ENCODE data around the gene GUCY1A2.

GUCY1A2 gene

GRCh38 chr11:106998116-106998915 is 20.0 kb downstream of the GUCY1A2 start:
- no peak for DNase-seq

GRCh38 chr11:106997227-106997626 is 21.0 kb downstream of the GUCY1A2 start:
- DNase-seq, result no peak

GRCh38 chr11:106996691-106997090 is 21.6 kb downstream of the GUCY1A2 start:
- DNase-seq, result no peak

DNA sequence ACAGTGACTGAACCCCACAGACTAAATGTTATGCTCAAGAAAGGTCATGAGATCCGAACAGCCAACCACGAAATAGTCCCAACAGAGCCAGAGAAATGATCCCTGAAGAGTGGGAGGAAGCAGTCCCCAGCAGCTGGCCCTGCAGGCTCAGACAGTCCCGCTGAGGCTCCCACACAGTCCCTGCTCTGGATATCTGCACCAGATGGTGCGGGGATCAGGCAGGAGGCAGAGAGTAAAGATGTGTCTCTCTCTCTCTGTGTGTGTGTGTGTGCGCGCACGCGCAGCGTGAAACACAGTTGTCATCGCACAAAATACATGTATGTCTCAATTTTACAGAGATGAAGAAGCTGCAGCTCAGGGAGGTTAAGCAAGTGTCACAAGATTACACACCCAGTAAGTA is 27.9 kb downstream of the GUCY1A2 start:
- no peak for DNase-seq

DNA sequence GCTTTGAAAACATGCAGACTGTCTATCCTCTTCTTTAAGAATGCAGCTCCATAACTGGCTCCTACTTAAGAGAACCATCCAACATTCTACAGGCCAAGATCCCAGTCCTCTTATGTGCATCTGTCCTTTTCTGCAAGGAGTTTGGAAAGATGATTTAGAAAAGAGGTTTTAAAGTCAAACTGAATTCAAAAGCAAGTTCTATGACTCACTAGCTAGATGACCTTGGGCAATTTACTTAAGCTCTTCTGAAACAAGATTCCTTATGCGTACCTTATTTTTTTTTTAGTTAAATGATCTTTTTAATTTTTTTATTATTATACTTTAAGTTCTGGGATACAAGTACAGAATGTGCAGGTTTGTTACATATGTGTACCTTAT is 29.2 kb downstream of the GUCY1A2 start:
- DNase-seq, result peak; percentile 1

DNA sequence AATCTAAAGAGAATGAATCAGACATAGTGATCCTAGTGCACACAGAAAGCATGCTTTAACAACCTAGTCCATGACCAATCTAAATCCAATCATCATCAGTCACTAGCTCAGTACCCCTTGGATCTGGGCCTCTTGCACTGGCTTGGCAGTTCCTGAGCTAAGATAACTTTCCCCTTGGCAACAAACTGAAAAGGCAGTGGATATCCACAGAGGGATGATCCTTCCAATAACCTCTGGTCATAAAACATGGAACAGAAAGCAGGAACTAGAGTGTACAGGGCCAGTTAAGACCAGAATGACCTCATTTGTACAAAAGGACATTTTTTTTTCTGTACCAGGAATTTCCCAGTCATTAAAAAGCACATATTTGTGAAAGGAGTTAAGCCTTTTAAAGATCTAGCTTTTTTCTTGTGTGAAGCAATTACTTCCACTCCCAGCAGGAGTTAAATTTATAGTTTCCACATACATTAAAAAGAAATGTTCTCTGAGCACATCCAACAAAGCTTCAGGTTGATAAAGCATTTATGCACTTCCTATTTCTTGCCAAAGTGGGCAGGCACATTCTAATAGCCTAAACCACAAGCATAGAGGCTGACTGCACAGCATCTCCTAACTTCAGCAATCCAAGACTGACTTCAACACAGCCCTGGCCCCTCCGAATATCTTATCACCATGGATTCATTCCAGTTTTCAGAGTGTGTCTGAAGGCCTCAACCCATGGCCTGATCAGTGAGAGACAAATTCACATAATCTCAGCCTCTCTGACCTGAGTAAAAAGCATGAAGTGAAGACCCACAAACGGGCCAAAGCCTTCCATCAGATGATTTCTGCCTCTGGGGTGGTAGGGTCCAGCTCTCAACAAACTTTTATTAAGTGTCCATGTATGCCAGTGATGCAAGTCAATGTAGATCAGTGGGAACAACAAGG is 29.9 kb downstream of the GUCY1A2 start:
- DNase-seq, result peak; percentile 47

GRCh38 chr11:106986673-106987072 is 31.6 kb downstream of the GUCY1A2 start:
- no peak for DNase-seq

DNA sequence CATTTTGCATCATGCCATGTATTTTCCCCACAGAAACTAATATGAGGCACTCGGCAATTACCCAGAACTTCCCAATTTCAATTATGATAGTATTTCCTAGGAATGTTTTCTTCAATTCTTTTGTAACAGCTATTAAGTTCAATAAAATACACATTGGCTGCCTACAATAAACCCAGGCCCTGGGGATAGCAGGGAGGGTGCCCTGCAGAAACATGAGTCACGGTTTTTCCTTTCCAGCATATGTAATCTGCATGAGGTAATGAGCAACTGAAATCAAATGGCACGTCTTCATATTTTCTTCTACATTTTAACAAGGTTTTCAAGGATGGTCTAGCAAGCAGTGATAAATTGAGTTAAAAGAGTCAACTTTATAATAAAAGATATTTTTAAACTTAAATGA is 32.0 kb downstream of the GUCY1A2 start:
- DNase-seq, result no peak

DNA sequence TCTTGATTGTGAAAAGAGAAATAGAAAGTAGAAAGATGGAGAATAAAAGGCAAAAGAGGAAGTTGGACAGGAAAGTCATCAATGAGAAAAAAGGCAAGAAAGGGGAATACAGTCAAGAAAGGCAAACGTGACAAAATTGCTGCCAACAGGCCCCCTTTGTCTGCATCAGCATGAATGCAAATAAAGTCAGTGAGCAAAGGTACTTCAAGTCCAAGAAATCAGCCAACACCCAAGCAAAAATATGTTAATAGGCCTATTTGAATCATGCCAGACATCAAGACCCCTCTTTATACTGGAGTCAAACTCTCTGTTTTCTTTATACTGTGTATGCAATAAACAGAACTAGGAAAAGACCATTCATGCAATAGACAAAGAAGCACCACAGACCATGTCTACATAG is 34.3 kb downstream of the GUCY1A2 start:
- no peak for DNase-seq

DNA sequence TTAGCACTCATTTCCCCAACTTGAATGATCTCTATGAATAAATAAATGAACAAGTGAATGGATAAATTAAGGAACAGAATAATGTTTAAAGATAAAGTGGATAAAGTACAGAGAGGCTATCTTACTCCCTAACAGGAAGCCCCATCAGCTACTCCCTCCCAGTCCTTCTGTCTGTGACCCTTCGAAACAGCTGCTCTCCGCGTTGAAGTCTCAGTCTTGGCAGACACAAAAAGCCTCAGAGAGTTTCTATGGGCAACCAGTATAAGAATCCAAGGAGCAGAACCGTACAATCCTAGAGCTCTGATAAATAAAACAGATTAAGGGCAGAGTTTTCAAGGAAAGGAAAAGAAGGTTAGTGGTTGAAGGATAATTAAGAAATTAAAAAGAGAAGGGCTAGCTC is 35.0 kb downstream of the GUCY1A2 start:
- DNase-seq, result no peak

DNA sequence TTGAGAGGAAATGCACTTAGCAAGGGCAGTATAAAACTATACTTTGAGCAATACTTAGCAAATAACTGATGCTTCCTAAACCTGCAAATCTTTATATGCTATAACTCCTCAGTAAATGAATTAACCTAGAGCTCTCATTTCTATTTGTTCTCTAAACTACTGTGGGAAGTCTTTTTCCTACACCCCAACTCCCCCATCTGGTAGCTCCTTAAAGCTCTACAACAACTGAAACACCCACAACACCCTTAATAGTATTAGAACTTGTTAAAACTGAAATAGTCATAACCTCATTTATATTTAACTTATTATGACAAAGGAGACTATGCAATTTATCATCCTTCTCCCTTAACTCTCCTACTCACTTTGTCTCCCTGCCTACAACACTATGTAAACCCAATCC is 43.4 kb downstream of the GUCY1A2 start:
- no peak for DNase-seq

GRCh38 chr11:106971864-106972263 is 46.4 kb downstream of the GUCY1A2 start:
- DNase-seq, result no peak

- DNase-seq, result no peak
These were observed 48.5 kb downstream of the GUCY1A2 start for GRCh38 chr11:106969644-106970355.

DNA sequence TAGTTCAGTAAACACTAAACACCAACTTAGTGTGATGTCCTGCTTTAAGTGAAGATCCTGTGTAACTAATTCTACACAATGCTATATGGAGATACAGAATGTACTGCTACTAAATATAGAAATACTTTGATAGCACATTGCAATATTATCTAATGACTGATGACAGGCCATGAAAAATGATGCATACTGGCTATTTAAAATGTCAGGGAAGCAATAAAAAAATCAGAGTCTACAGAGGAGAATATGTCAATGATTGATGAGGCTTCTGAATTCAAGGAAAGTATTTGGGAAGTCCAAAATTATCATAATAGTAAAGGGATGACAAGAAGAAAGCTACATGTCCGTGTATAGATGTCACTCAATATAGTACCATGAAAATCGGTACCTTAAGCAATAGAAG is 55.3 kb downstream of the GUCY1A2 start:
- no peak for DNase-seq

DNA sequence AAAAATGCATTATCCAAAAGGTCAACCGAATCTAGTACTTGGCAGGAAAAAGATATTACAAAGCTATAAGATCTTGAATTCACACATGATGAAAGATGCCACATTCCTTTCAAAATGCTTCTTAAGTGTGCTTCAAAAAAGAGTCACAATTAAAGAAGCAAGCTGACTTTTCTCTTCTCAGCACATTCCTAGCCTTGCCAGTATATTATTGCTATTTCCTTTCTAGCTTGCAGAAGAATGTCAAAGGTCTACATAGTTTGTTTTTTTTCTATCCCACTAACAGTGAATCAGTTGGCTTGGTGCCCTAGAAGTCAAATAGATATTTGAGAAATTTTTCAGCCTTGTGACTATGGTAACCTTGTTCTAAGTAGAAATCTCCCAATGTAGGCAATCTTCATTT is 56.8 kb downstream of the GUCY1A2 start:
- no peak for DNase-seq

DNA sequence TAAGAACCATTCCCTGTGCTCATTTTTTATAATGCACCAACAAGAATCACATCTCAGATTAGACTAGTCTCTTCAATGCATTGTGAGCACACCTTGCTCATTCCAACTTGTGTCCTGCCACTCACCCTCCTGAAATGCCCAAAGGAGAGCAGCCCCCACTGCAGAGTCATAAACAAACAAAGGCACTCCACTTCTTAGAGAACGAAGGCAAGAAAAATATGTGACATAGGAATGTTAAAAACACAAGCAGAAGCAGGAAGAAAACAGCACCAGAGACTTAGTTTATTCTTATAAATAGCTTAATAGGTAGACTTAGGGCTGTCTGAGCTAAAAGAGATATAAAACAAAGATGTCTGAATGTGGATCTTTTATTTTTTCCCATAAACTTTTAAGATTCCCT is 57.2 kb downstream of the GUCY1A2 start:
- DNase-seq, result no peak

DNA sequence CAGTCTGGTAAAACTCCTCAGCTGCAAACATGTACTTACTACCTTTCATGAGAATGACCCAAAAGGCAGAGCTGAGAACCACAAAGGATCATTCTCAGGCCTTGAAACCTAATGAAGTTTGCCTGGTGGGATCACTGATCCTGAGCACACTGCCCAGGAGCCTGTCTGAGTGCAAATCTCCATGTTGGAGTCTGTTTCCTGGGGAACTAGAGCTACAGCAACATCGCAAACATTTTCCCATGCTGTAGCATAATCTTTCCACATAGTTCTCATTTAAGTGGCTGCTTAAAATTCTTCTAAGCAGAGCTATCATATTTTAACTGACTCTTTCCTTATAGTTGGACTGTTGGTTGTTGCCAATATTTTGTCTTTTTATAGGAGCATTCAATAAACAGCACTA is 58.5 kb downstream of the GUCY1A2 start:
- no peak for DNase-seq

DNA sequence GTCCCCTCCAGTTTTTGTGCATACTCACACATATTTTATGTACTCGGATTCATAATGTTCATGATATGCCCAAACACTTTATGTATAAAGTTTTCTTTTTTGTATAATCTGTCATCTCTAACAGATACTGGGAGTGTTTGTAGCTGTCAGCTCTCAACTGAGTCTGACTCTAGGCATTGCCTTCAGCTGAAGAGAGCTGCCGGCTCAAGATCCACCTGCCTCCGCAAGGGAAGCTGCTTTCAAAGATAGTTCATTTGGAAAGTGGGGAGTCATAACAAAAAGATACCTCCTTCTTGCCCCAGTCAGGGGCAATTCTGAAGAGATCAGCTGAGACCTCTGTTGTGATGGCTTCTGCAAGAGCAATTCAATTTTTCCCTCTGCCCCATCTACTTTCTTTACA is 58.9 kb downstream of the GUCY1A2 start:
- DNase-seq, result no peak

- no peak for DNase-seq
These were observed 59.6 kb downstream of the GUCY1A2 start for GRCh38 chr11:106958517-106959248.

GRCh38 chr11:106957030-106957482 is 61.2 kb downstream of the GUCY1A2 start:
- DNase-seq, result no peak

GRCh38 chr11:106950067-106950491 is 68.2 kb downstream of the GUCY1A2 start:
- no peak for DNase-seq

DNA sequence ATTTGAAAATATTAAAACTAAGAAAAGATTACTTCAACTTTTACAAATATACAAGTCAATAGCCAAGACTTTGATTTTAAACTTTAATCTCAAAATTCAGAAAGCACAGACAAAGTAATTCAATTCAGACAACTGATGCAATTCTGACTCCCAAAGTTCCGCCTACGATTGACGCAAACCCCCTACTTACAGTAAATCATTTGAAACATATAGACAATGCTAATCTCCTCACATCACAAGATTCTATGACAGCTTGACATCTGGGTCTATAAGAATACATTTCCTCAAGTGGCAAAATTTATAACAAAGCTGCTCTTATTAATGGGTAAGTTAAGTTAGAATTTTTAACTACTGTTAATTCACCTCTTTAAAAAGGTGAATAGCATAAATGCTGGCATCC is 75.2 kb downstream of the GUCY1A2 start:
- DNase-seq, result no peak

DNA sequence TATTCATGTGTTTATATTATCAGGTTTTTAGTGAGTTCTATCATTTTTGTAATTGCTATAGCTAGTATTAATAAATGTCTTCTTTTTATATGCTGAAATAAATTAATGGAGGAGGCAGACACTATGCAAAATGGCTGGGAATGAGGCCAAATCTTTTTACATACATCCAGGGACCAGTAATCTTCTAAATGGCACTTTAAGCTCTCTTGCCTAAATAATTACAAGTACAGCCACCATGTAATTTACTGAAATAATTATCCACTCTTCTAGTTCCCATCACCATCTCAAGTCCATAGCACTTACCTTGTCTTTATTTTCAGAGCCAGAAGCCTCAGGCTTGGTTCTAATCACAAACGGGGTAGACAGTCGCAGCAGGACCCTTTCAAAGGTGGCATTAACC is 79.1 kb downstream of the GUCY1A2 start:
- no peak for DNase-seq
